Activated T-helper 1 cell treated with anti-CD3 and anti-CD28 coated beads, Interleukin-12 subunit alpha, Interleukin-12 subunit beta, Interleukin-2, Interleukin-4 antibody, amounts not matched to agents 30 ng/mL and 10 ng/mL and 1 ng/mL, durations not matched to agents 14 hours and 24 hours and 36 hours (primary cell): ENCODE results near the gene CEP89. TPM values are rescaled to one million over a fixed set of nuclear protein-coding genes. Genes with fewer than 3 reads are reported as not detected.
"Not testable (repeated sequence)": the region's sequence is repeated elsewhere in the genome, so short reads cannot be mapped to it uniquely, and the experiment has no call there.

Source experiments
- DNase-seq: peaks from one replicate; pipeline ENCODE4 v3.0.0; 2021; ENCODE audit warnings: low spot score
- H3K27ac Mint-ChIP-seq: one replicate; pipeline ENCODE4 v1.8.0; 2021; ENCODE audit warnings: mild to moderate bottlenecking, mixed read lengths
- H3K27me3 Mint-ChIP-seq: one replicate; pipeline ENCODE4 v1.8.0; 2022; ENCODE audit warnings: mild to moderate bottlenecking, moderate library complexity, mixed read lengths; ENCODE audit not compliant: insufficient read depth
- H3K36me3 Mint-ChIP-seq: one replicate; pipeline ENCODE4 v1.8.0; 2021; ENCODE audit warnings: low read depth, mixed read lengths
- H3K4me1 Mint-ChIP-seq: one replicate; pipeline ENCODE4 v1.8.0; 2021; ENCODE audit warnings: low read depth, mixed read lengths
- H3K4me3 Mint-ChIP-seq: one replicate; pipeline ENCODE4 v1.8.0; 2021; ENCODE audit warnings: mild to moderate bottlenecking, moderate library complexity, mixed read lengths
- H3K9me3 Mint-ChIP-seq: one replicate; pipeline ENCODE4 v1.8.0; 2021; ENCODE audit warnings: mixed read lengths
- intact Hi-C: fragments of 100-400 bp; cut with micrococcal nuclease; formaldehyde crosslinking; loops from one replicate; pipeline ENCODE4 v1.15.1; 2024
- total RNA-seq: library from RNA; stranded (reverse); gene quantifications from 2 replicates; pipeline ENCODE4 v1.2.3, GENCODE V29; 2022

The CEP89 gene
- total RNA-seq, result 15.5 and 17.2 TPM in 2 replicates

GRCh38 chr19:32971715-32972540 lies at the start of gene CEP89, which contains the start of gene FAAP24:
Gene CEP89 (minus strand): TSS chr19:32971958. CDS start chr19:32971874, 84 bp downstream.
Gene FAAP24 (plus strand): TSS chr19:32972242. CDS start chr19:32973197, 955 bp downstream.
- H3K4me3 Mint-ChIP-seq, result peak within 1 kb of the TSS; percentile 96
- DNase-seq, result peak; percentile 98
- intact Hi-C loops, result loop anchor here (1.0 to 10.0 kb wide), 8 partner anchors 90 to 565 kb away; partner anchors contain the start of genes ANKRD27, DPY19L3, GPATCH1 and RGS9BP
- peak within 1 kb of the TSS; percentile 86 for H3K27ac Mint-ChIP-seq
- H3K27me3 Mint-ChIP-seq, result no peaks in the 10 kb centered on the region
- peaks cover 8% of the 10 kb centered on the region for H3K36me3 Mint-ChIP-seq
- H3K4me1 Mint-ChIP-seq, result peaks cover 15% of the 10 kb centered on the region
- no peaks in the 10 kb centered on the region for H3K9me3 Mint-ChIP-seq

GRCh38 chr19:33010891-33011290 lies 39.1 kb upstream of the CEP89 start:
- H3K9me3 Mint-ChIP-seq, H3K4me3 Mint-ChIP-seq, DNase-seq, H3K4me1 Mint-ChIP-seq, H3K27ac Mint-ChIP-seq, intact Hi-C loops, H3K36me3 Mint-ChIP-seq, H3K27me3 Mint-ChIP-seq: not testable (repeated sequence)

- Mint-ChIP-seq H3K4me1 (no peaks in the 10 kb centered on the region), H3K36me3 (no peaks in the 10 kb centered on the region), H3K4me3 (no peak overlapping the region), H3K9me3 (no peaks in the 10 kb centered on the region), H3K27ac (no peak overlapping the region), H3K27me3 (no peaks in the 10 kb centered on the region)
- intact Hi-C loops, result no loop called here
- DNase-seq, result no peak
Measured at GRCh38 chr19:33008738-33009137, 37.0 kb upstream of the CEP89 start.

GRCh38 chr19:33005440-33005839 lies 33.7 kb upstream of the CEP89 start:
- peaks cover 4% of the 10 kb centered on the region for H3K4me1 Mint-ChIP-seq
- intact Hi-C loops, result no loop called here
- H3K27me3 Mint-ChIP-seq, result no peaks in the 10 kb centered on the region
- no peak overlapping the region for H3K4me3 Mint-ChIP-seq
- H3K36me3 Mint-ChIP-seq, result peaks cover 3% of the 10 kb centered on the region
- DNase-seq, result no peak
- H3K27ac Mint-ChIP-seq, result no peak overlapping the region
- no peaks in the 10 kb centered on the region for H3K9me3 Mint-ChIP-seq

- H3K4me1 Mint-ChIP-seq, intact Hi-C loops, H3K9me3 Mint-ChIP-seq, H3K36me3 Mint-ChIP-seq, DNase-seq, H3K27ac Mint-ChIP-seq, H3K4me3 Mint-ChIP-seq, H3K27me3 Mint-ChIP-seq: not testable (repeated sequence)
Measured at GRCh38 chr19:33003424-33004024, 31.8 kb upstream of the CEP89 start.

- intact Hi-C loops, DNase-seq, H3K27ac Mint-ChIP-seq, H3K4me1 Mint-ChIP-seq, H3K27me3 Mint-ChIP-seq, H3K9me3 Mint-ChIP-seq, H3K36me3 Mint-ChIP-seq, H3K4me3 Mint-ChIP-seq: not testable (repeated sequence)
Measured at GRCh38 chr19:33002126-33002865, 30.5 kb upstream of the CEP89 start.

- Mint-ChIP-seq H3K36me3 (peaks cover 3% of the 10 kb centered on the region), H3K4me3 (no peak overlapping the region), H3K27me3 (no peaks in the 10 kb centered on the region), H3K27ac (no peak overlapping the region), H3K4me1 (peaks cover 7% of the 10 kb centered on the region), H3K9me3 (no peaks in the 10 kb centered on the region)
- intact Hi-C loops, result no loop called here
- DNase-seq, result no peak
Measured at GRCh38 chr19:33000910-33001309, 29.2 kb upstream of the CEP89 start.

- peaks cover 3% of the 10 kb centered on the region for H3K36me3 Mint-ChIP-seq
- H3K27ac Mint-ChIP-seq, result peak overlapping the region; percentile 2
- peaks cover 7% of the 10 kb centered on the region for H3K4me1 Mint-ChIP-seq
- H3K9me3 Mint-ChIP-seq, result no peaks in the 10 kb centered on the region
- H3K27me3 Mint-ChIP-seq, result no peaks in the 10 kb centered on the region
- intact Hi-C loops, result no loop called here
- DNase-seq, result peak; percentile 16
- peak overlapping the region; percentile 5 for H3K4me3 Mint-ChIP-seq
Measured at GRCh38 chr19:33000510-33000909, 28.8 kb upstream of the CEP89 start.

GRCh38 chr19:32998722-32999121 lies 27.0 kb upstream of the CEP89 start:
- Mint-ChIP-seq H3K9me3 (no peaks in the 10 kb centered on the region), H3K27ac (no peak overlapping the region), H3K36me3 (peaks cover 3% of the 10 kb centered on the region), H3K27me3 (no peaks in the 10 kb centered on the region), H3K4me3 (no peak overlapping the region), H3K4me1 (peaks cover 7% of the 10 kb centered on the region)
- DNase-seq, result no peak
- intact Hi-C loops, result no loop called here

GRCh38 chr19:32997716-32998355 lies 26.1 kb upstream of the CEP89 start:
- H3K27ac Mint-ChIP-seq, result no peak overlapping the region
- no peaks in the 10 kb centered on the region for H3K27me3 Mint-ChIP-seq
- H3K4me3 Mint-ChIP-seq, result no peak overlapping the region
- peaks cover 7% of the 10 kb centered on the region for H3K4me1 Mint-ChIP-seq
- DNase-seq, result no peak
- intact Hi-C loops, result no loop called here
- peaks cover 3% of the 10 kb centered on the region for H3K36me3 Mint-ChIP-seq
- H3K9me3 Mint-ChIP-seq, result no peaks in the 10 kb centered on the region

- H3K4me1 Mint-ChIP-seq, H3K27ac Mint-ChIP-seq, H3K36me3 Mint-ChIP-seq, H3K9me3 Mint-ChIP-seq, intact Hi-C loops, DNase-seq, H3K27me3 Mint-ChIP-seq, H3K4me3 Mint-ChIP-seq: not testable (repeated sequence)
Measured at GRCh38 chr19:32997061-32997464, 25.3 kb upstream of the CEP89 start.

- DNase-seq, intact Hi-C loops, H3K4me3 Mint-ChIP-seq, H3K27ac Mint-ChIP-seq, H3K27me3 Mint-ChIP-seq, H3K9me3 Mint-ChIP-seq, H3K36me3 Mint-ChIP-seq: not testable (repeated sequence)
- peaks cover 12% of the 10 kb centered on the region for H3K4me1 Mint-ChIP-seq
Measured at GRCh38 chr19:32995966-32996365, 24.2 kb upstream of the CEP89 start.
